ENCODE measurements around the gene ZFYVE28.

GRCh38 chr4:2388429-2389182, 29.8 kb downstream of the ZFYVE28 start:
- no peak for TF ChIP-seq CTCF (IDR thresholded peaks at IDR 0.05; ENCODE audit: insufficient read depth, low read length, poor library complexity, severe bottlenecking)
- no peak for TF ChIP-seq EZH2phosphoT487 (conservative IDR thresholded peaks at IDR 0.05; ENCODE audit: low read length)

Data from SU-DHL-6 (cell line).